LNCaP clone FGC (cell line): ENCODE data around the gene STAT4.

ENCODE experiments used
- DNase-seq: peaks from one replicate; pipeline ENCODE4 v3.0.0-alpha.2; 2011; ENCODE audit warnings: low read depth
- H3K4me3 ChIP-seq: 2 replicates; pipeline ENCODE4 v1.5.1; 2011; ENCODE audit warnings: mild to moderate bottlenecking, low read depth, low read length, control low read depth
- CTCF ChIP-seq: IDR thresholded peaks from 2 replicates; pipeline ENCODE4 v1.5.1; 2012; ENCODE audit warnings: mild to moderate bottlenecking; ENCODE audit not compliant: control insufficient read depth, insufficient read depth; ENCODE audit errors: extremely low read depth

Gene STAT4

DNA sequence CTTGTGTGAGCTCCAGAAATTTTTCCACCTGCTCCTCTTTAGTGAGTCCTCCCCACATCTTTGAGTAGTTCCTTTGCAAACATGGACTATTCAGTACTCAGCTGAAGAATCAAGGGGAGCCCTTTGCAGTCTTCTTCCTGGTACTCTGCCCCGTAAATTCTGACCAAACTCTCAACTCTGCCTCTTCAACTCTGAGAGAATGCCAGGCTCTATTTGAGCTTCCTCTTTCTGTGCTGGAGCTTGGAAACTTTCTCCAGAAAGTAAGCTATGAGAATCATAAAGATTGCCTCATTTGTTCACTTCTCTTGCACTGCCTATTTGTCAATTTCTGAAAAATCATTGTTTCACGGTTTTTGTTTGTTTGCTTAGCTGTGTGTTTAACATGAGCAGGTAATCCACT is 7.4 kb upstream of the STAT4 start:
- DNase-seq, result no peak
- H3K4me3 ChIP-seq, result no peak overlapping the region
- TF ChIP-seq CTCF, result no peak

DNA sequence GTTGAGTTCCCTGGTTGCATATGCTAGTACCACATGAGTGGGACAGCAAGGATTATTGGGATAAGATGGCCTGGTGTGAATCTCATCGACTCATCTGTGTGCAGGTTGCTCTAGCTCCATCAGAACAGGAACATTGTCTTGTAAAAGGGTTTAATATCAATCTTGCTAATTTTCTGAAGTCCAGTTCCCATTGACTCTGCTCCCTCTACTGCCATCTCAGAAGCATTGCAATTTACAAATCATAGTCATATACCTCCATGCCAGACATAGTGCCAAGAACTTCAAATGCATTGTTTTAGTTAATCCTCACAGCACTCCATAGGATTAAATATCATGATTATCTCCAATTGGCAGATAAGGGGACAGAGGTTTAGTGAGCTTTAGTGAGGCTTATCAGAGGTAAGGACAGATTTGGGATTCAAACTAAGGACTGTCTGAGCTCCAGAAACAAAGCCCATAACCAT is 4.8 kb upstream of the STAT4 start:
- DNase-seq, result peak; percentile 62
- peak; percentile 73 for TF ChIP-seq CTCF
- H3K4me3 ChIP-seq, result no peak overlapping the region

DNA sequence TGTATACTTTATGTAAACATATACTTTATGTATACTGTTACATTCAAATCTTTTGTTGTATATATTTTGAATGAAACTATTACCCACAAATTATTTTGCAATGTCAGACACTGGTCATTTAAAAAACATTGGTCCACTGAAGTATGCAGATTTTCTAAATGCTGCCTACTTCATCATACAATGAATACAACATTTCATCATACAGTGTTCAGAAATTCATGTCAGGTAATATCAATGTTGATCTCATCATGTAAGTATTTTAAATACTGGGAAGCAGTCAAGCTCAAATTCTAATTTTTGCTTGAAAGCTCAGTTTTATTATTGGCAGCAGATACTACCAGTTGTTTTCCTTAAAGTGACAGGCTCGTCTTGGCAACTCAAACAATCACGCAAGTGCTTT is 2.9 kb upstream of the STAT4 start:
- no peak for TF ChIP-seq CTCF

GRCh38 chr2:191152482-191153240 is 1.9 kb upstream of the STAT4 start:
- no peak for TF ChIP-seq CTCF
- DNase-seq, result no peak
- no peak overlapping the region for H3K4me3 ChIP-seq

More for the DNA sequence above, 2.9 kb upstream of the STAT4 start:
- H3K4me3 ChIP-seq, result no peak overlapping the region
- DNase-seq, result no peak

GRCh38 chr2:191151331-191151730 is 537 bp upstream of the STAT4 start:
- no peak overlapping the region for H3K4me3 ChIP-seq

GRCh38 chr2:191150230-191150599 is 579 bp downstream of the STAT4 start:
- TF ChIP-seq CTCF, result no peak
- no peak overlapping the region for H3K4me3 ChIP-seq
- no peak for DNase-seq

More at GRCh38 chr2:191151331-191151730, 537 bp upstream of the STAT4 start:
- no peak for DNase-seq
- TF ChIP-seq CTCF, result no peak

GRCh38 chr2:191149391-191149790 is 1.4 kb downstream of the STAT4 start:
- DNase-seq, result no peak
- no peak for TF ChIP-seq CTCF
- H3K4me3 ChIP-seq, result no peak overlapping the region
